ENCODE results near the gene SEPTIN6.
A peak's percentile ranks its signal among the peaks of the same experiment; 100 is the strongest.

Gene SEPTIN6

GRCh38 chrX:119693040-119693995, at the start of gene SEPTIN6 (continued):
- 0 out of 2 replicates have a peak, but pooled peaks have one; percentile 19 for TF ChIP-seq ZNF518A (tag by site-specific recombination; conservative IDR thresholded peaks at IDR 0.05; ENCODE audit: low read depth)
- no peak; the same call in 1 of the 2 replicates for TF ChIP-seq ZNF639 (tag by site-specific recombination; IDR thresholded peaks at IDR 0.05)
- TF ChIP-seq ZBTB10 (tag by site-specific recombination; IDR thresholded peaks at IDR 0.05): peak; percentile 86
- no peak for TF ChIP-seq AEBP2 (tag by site-specific recombination; IDR thresholded peaks at IDR 0.05; ENCODE audit: borderline replicate concordance)
- no peak for TF ChIP-seq ZNF362 (tag by site-specific recombination; IDR thresholded peaks at IDR 0.05)
- peak; percentile 57; the same call in 1 of the 2 replicates for TF ChIP-seq ZNF391 (tag by site-specific recombination; IDR thresholded peaks at IDR 0.05; ENCODE audit: borderline replicate concordance, low read depth)
- TF ChIP-seq ZNF202 (tag by site-specific recombination; IDR thresholded peaks at IDR 0.05; ENCODE audit: borderline replicate concordance): no peak
- peak; percentile 24; the same call in 1 of the 2 replicates for TF ChIP-seq ZNF777 (tag by site-specific recombination; IDR thresholded peaks at IDR 0.05; ENCODE audit: borderline replicate concordance)
- TF ChIP-seq ZBTB11 (tag by site-specific recombination; conservative IDR thresholded peaks at IDR 0.05; ENCODE audit: low read depth): peak; percentile 84
- TF ChIP-seq ZNF24 (tag by site-specific recombination; IDR thresholded peaks at IDR 0.05): peak; percentile 66; the same call in 1 of the 2 replicates
- no peak for TF ChIP-seq ZNF121 (tag by site-specific recombination; IDR thresholded peaks at IDR 0.05)
- 0 out of 2 replicates have a peak, but pooled peaks have one; percentile 67 for TF ChIP-seq ZNF324 (tag by site-specific recombination; IDR thresholded peaks at IDR 0.05)

All from HEK293 (cell line).